ENCODE results near the gene PRR3.

DNA sequence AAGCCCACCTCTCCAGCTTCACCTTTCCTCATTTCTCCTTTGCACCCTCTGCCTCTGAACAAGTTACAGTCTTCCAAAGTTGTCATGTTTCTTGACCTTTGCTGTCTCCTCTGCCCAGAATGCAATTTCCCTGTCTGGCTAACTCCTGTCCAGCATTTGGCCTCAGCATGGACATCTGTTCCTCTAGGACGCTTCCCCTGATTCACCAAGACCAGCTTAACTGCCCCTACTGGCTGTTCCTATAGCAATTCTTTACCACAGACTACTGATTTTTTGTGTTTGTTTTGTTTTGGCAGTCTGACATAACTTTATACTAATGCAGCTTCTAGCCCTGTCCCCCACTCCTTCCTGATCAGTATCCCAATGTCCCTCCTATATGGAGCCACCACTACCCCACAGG, 14.2 kb upstream of the PRR3 start:
- TF ChIP-seq CTCF (IDR thresholded peaks at IDR 0.05; ENCODE audit: low read depth, low read length, poor library complexity, severe bottlenecking) (no peak), EZH2phosphoT487 (IDR thresholded peaks at IDR 0.05; ENCODE audit: borderline replicate concordance, low read length) (no peak)
